HK-2 (cell line): Measurements from ENCODE around the gene PPP2R3A.

ENCODE experiments used
- DNase-seq: peaks from one replicate; pipeline ENCODE4 v3.0.0-alpha.2; 2018; ENCODE audit not compliant: unreplicated experiment

The PPP2R3A gene

GRCh38 chr3:135967867-135968266 is 2.3 kb downstream of the PPP2R3A start:
- DNase-seq = no peak

- DNase-seq = no peak
These were observed 5.1 kb downstream of the PPP2R3A start for GRCh38 chr3:135970506-135971116.

GRCh38 chr3:135973841-135974240 is 8.3 kb downstream of the PPP2R3A start:
- DNase-seq = no peak

GRCh38 chr3:135975053-135975452 is 9.5 kb downstream of the PPP2R3A start:
- DNase-seq = no peak

DNA sequence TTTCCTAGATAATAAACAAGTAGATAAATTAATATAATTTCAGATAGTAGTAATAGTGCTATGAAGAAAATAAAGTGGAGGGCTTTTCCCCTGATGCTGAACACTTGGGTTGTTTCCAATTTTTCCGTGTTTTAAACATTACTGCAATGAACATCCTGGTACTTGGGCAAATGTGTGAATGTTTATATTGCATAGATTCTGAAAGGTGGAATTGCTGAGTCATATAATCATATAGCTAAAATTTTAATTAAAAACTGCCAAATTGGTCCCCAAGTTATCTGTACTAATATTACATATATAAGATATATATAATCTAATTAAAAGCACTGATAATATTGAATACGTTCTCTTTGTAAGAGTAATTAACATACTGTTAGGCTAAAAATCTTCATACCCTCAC is 10.0 kb downstream of the PPP2R3A start:
- DNase-seq = no peak

GRCh38 chr3:135980343-135980742 is 14.8 kb downstream of the PPP2R3A start:
- DNase-seq = no peak

- no peak for DNase-seq
These were observed 16.3 kb downstream of the PPP2R3A start for GRCh38 chr3:135981701-135982403.

DNA sequence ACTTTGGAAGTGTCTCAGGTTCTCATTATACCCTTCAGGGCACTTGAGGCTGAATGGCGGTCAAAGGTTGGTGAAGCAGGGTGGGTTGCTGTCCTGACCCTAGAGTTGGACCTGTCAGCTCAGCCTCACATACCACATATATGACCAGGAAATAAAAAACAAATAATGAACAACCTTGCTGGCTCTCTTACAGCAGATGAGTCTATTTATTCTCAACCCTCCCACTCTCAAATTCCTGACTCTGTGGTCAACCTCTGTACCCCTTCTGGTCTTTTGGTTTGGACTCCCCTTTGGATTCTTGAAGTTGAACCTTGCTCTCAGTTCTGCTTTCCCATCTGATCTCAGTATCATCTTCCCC is 16.9 kb downstream of the PPP2R3A start:
- no peak for DNase-seq

GRCh38 chr3:135982922-135983581 is 17.5 kb downstream of the PPP2R3A start:
- DNase-seq = no peak

DNA sequence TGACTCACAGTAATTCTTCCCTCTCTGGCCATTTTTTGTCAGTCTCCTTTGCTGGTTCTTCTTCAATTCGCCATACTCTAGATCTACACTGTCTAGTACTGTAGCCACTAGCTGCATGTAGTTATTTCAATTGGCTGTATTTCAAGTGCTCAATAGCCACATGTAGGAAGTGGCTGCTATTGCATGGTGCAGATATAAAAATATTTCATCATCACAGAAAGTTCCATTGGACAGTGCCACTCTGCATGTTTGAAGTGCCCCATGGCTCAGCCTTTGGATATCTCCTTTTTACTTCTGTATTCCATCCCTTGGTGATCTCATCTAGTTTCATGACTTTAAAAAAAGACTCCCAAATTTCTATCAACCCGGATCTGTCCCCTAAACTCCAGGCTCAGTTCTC is 22.1 kb downstream of the PPP2R3A start:
- DNase-seq = no peak

GRCh38 chr3:135989242-135989641 is 23.7 kb downstream of the PPP2R3A start:
- DNase-seq = no peak

GRCh38 chr3:135990903-135991302 is 25.4 kb downstream of the PPP2R3A start:
- DNase-seq = no peak

GRCh38 chr3:135991621-135992020 is 26.1 kb downstream of the PPP2R3A start:
- no peak for DNase-seq

DNA sequence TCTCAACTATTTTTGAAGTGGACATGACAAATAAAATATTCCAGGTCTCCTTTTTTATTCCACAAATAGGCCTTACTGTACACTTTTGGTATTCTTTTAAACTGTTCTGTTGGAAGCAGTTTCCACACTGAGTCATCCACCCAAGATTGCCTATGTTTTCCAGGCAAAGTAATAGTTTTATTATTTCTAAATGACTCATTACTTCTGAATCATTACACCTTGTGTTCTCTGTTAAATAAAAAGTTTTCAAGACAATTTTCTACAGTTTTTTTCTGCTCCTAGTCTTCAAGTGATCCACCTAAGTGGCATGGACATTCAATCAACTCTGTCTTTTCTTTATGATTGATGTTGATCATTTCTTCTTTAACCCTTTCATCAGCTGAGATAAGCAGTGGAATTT is 26.5 kb downstream of the PPP2R3A start:
- DNase-seq = no peak

GRCh38 chr3:135994708-135995337 is 29.3 kb downstream of the PPP2R3A start:
- DNase-seq = no peak

DNA sequence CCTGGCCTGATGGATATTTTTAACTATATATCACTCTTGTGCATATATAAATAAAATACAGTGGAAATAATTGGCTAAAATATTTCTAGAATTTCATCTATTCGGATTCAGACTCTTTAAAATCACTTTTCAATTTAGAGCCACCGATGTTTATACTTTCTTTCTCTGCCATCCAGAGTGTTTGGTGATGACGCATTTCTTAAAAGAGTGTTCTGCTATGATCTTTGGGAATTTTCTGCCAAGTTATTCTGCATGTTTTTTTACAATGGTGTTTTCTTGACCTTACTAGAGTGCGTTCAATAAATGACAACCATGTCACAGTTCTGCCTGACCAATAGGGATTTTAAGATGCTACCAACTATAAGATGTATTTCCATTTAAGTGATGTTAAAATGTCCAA is 30.2 kb downstream of the PPP2R3A start:
- no peak for DNase-seq

- no peak for DNase-seq
These were observed 32.2 kb downstream of the PPP2R3A start for GRCh38 chr3:135997554-135998320.

DNA sequence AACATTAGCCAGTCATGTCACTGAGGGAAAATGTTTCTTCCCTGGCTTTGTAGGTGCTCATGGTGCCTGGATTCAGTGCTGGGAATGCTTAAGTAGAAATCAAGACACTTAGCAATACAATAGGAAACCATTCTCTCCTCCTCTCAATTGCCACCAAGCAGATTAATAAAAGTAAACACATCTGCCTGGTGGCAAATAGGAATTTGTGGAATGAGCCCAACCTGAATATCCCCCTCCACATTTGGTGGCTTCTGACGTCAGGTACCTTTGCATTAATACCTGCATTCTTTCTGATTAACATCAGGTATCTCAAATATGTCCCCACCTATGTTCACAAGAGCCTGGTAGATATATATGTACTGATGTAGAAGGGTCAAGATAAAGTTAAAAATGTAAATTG is 42.7 kb downstream of the PPP2R3A start:
- no peak for DNase-seq

DNA sequence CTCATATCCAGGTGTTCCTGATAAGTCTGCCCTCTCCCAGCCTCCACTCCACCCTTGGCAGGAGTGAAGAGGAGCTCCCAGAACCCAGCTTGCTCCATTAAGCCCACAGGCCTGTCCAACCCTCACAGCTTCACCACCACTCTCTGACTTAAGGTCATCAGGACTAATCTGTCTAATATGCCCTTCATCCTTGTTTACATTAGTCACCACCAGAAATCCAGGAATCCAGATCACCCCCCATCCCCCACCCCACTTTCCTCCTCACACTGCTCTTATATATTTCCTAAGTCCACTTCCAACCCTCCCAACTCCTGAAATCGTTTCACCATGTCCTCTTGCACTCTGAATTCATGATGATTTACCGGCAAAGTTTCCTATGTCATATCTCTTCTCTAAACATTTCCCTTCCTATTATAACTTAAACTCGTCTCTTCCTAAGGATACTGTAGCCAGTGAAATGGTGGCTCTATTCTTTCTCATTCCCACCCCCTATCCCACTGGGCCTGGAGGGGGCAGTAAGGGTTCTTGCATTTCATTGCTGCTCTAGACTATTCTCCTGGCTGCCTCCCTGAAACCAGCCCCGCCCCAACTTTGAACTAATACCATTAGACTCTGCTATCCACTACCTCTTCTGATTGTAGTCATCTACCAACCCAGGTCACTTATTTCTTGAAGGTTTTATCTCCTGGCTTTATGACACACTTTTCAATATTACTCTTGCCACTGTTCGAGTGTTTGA is 43.4 kb downstream of the PPP2R3A start:
- DNase-seq = no peak

- no peak for DNase-seq
These were observed 53.3 kb downstream of the PPP2R3A start for GRCh38 chr3:136018876-136019275.

DNA sequence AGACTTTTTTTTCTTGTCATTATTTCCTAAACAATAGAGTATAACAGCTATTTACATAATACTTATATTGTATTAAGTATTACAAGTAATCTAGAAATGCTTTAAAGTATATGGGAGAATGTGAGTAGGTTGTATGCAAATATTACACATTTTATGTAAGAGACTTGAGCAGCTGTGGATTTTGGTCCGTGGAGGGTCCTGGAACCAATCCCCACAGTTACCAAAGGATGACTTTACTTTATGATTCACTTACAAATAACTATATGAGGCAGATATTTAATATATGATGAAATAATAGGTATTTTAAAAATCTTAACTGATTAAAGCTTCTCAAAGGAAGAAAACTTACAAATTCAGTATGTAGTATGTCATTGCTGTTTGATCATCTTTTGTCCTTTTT is 56.3 kb downstream of the PPP2R3A start:
- no peak for DNase-seq
